NOMO-1 (cell line): ENCODE measurements around the gene SEMA7A.

Source experiments
- DNase-seq, 2 experiments: peaks; one replicate each; lab custom pipeline; 2025; ENCODE audit not compliant: unreplicated experiment in 2 of 2; lab: John Stamatoyannopoulos, UW

Gene SEMA7A

DNA sequence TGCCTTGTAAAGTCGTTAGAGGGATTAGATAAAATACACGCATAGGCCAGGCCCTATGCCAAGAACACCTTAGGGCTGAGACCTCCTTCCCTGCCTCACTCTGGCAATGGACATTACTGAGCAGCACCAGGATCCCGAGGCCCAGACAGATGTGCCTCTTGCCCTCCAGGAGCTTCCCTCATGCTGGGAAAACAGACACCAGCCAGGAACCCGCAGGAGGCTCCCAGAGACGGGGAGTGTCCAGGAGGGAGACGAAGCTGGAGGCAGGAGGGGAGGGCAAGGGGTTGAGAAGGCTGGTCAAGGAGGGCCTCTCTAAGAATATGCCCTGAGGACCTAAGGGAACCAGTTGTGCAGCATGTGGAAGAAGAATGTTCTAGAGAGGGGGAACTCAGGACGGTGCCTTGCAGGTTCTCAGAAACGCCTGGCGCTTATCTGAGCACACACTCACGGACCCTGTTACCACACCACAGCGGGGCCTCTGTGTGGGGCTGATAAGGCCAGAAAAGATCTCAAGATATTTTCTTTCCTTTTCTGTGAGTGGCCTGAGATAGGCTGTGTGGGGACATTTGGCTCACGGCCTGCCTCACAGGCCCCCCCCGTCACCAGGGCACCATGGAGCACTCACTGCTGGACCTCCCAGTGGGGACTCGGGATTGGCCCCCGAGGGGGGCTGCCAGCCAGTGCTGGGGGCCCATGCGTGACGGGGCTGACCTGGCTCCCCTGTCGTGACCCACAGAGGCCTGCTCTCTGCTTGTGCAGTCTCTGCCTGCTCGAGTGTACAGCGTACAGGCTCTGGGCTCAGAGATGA is 44.3 kb downstream of the SEMA7A start:
- DNase-seq = no peak

- DNase-seq = no peak
These were observed 45.3 kb downstream of the SEMA7A start for GRCh38 chr15:74388363-74388951.

DNA sequence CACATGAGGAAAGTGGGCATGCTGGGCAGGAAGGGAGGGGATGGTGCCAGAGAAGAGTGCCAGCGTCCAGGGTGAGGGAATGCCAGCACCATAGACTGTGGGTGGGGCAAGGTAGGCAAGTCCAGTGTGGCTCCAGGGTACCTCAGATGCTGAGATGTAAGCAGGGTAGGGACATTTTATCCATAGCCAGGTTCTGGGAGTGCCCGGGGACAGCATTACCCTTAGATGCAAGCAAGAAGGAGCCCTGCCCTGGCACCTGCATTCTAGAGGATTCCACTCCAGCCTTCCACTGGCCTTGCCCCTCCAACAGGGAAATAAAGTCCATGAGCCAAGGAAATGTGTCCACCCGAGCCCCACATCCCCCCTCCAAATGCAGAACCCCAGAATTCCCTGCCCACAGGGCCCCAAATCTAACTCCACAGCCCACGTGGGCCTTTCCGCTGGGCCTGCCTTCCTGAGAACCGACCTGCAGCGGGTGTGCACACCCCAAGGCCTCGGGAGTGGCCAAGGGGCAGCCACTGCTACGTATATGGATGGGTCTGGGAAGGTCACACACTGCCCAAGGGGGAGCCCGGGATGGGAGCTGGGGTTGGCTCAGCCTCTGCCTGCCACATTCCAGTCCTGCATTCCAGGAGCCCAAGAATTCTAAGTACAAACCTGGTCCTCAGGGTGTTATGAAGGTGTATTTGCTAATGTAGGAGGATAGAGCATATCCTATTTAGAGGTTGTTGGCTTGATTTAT is 46.0 kb downstream of the SEMA7A start:
- DNase-seq = no peak

- DNase-seq = no peak
These were observed 46.6 kb downstream of the SEMA7A start for GRCh38 chr15:74387141-74387541.

- DNase-seq = no peak
These were observed 47.1 kb downstream of the SEMA7A start for GRCh38 chr15:74386496-74387140.

DNA sequence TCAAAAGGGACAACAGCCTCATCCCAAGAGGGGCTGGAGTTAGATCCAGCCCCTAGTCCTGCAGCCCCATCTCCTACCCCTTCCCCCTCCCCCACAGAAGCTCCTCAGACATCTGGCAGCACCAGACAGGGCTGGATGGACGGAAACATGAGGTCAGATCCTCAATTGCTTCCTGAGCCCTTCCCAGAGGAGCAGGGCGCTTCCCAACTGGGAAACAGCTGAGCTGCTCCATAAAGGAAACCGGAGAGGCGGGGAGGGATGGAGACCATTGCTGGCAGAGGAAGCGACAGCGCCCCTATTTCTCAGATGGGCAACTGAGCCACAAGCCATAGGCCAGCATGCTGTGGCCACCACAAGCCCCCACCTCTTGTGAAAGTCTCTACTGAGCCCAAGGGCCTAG is 48.0 kb downstream of the SEMA7A start:
- no peak for DNase-seq

GRCh38 chr15:74384881-74385643 is 48.7 kb downstream of the SEMA7A start:
- DNase-seq = peak; percentile 56 to 88

GRCh38 chr15:74384566-74384880 is 49.2 kb downstream of the SEMA7A start:
- DNase-seq = no peak

DNA sequence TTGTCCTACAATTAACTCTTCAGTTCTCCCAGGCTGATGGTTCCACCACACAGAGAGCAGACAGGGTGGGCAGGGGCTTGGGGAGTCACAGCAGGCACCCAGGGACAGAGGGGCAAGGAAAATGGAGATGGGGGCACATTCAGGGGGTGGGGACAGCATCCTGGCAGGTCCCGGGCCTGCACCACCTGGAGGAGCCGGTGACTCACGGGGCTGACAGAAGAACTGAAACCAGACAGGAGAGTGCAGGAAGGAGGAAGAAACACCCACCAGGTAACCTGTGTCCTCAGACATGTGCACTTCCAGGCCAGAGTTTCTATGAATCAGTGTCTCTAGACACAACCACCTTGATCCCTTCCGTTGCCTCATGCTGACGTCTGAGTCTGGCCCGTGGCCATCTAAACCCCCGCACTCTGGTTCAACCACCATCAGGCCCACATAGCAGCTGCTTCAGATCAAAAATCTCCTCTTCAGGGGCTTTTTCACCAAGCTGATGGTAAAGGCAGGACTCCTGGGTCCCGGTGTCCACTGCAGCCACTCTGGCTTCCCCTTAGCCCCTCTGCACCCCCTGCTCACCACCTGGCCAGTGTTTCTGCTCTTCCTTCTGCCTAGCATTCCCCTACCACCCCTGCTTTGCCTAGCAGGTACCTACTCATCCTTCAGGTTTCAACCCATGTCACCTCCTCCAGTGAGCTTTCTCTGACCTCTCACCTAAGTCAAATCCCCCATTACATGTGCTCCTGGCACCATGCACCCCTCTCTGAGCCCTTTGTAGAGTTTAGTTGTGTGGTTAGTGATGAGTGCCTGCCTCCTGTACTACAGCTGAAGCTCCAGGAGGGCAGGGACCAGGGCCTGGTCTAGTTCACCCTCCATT is 49.8 kb downstream of the SEMA7A start:
- DNase-seq = no peak

DNA sequence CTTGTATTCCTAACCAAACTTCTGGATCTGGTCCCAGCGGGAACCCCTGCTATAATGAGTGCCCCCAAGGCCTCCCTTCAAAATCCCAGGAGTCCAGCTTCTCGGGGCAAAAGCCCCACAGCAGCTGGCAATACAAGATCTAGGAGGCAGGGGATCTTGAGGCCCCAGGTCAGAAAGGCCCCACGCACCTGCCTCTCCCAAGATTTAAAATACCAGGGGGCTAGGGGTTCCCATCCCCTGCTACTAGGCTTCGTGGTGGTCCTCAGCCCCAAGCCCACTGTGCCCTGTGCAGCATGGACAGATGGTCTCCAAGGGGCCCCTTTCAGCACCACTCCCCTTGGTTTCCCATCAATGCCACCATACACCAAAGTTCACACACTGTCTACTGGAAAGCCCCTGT is 50.5 kb downstream of the SEMA7A start:
- no peak for DNase-seq

DNA sequence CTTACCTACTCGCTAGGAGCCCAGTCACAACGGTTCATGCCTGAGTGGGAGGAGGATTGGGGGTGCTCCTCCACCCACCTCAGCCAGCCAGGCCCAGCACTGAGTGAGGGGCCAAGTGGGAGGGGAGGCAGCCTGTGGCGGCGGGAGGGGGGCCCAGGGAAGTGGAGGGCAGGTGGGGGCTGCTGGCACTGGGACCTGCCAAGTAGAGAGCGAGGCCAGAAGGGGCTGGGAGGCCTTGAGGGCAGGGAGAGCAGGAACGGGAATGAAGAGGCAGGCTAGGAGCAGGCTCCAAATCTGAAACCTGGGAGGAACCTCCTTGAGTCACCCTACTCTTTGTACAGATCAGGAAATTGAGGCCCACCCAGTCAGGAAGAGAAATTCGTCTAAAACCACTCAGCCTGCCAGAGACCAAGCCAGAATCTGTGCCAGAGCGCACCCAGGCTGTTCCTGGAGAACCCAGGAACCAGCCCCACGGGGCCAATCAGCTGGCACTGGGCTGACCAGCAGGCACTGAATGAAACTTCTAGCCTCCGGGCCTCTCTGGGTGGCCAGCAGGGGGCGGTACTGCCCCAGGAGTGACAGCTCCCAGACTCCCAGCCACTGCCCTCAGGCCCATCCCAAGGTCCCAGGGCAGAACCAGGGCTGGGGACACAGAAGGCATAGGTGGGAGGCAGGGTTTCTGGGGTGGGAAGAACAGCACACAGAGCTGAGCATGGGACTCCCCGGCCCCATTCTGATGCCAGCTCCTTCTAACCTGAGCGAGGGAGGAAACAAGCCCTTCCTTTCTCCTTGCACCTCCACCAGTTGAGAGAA is 51.5 kb downstream of the SEMA7A start:
- DNase-seq = peak; percentile 54 to 71

GRCh38 chr15:74381481-74381880 is 52.3 kb downstream of the SEMA7A start:
- DNase-seq = no peak

- no peak for DNase-seq
These were observed 52.6 kb downstream of the SEMA7A start for GRCh38 chr15:74381190-74381453.

- no peak for DNase-seq
These were observed 53.2 kb downstream of the SEMA7A start for GRCh38 chr15:74380361-74381189.

- no peak for DNase-seq
These were observed 54.9 kb downstream of the SEMA7A start for GRCh38 chr15:74378848-74379247.

DNA sequence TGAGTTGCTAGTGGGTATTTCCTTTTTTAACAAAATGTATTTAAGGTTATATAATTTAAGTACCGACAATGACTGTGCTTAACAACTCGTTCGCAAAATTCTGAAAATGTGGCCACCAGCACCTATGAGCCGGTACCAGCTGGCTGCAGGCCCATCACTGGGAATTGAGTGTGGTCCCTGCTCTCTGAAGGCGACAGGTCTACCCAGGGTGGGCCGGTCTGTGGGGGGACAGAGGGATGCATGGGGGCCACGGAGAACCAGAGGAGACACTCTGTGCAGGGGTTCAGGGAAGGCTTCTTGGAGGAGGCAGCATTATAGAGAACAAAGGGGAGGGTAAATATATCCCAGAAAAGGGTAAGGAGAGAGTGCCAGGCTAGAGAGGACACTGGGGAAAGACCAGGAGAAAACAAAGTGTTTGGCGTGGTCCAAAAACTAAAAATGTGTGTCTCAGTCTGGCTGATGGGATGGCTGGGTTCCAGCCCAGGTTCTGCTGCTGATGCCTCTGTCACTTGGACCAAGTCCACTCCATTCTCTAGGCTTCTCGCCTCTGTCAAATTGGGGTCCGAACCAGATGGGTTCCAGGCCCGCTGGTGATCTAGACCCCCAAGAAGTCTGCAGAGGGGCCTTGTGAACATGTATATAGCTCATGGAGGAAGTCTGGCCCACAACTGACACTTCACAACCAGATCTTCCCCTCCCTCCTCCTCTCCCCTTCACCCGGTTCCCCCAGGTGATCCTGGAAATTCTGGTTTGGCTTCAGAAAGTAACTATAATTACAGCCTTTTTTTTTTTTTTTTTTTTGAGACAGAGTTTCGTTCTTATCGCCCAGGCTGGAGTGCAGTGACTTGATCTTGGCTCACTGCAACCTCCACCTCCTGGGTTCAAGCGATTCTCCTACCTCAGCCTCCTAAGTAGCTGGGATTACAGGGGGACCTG is 55.7 kb downstream of the SEMA7A start:
- no peak for DNase-seq

GRCh38 chr15:74376825-74377581 is 56.8 kb downstream of the SEMA7A start:
- DNase-seq = no peak
